ENCODE measurements around the gene ZBTB5. TPM values are rescaled to one million over a fixed set of nuclear protein-coding genes. Genes with fewer than 3 reads are reported as not detected.
A peak's percentile ranks its signal among the peaks of the same experiment; 100 is the strongest.
"Not testable (repeated sequence)": the region's sequence is repeated elsewhere in the genome, so short reads cannot be mapped to it uniquely, and the experiment has no call there.

Gene ZBTB5
- total RNA-seq, result 20.4 TPM

GRCh38 chr9:37465249-37466036, at the start of gene ZBTB5:
Gene ZBTB5 (minus strand): TSS chr9:37465450. CDS start chr9:37442551, 22,899 bp downstream.
- FAIRE-seq (peak; percentile 90), DNase-seq (ENCODE audit: low spot score in 2 of 2) (peak; percentile 88 to 94)

GRCh38 chr9:37514999-37515398, 49.7 kb upstream of the ZBTB5 start:
- FAIRE-seq, result no peak
- no peak for DNase-seq (ENCODE audit: low spot score in 2 of 2)

- FAIRE-seq; DNase-seq (ENCODE audit: low spot score in 2 of 2): not testable (repeated sequence)
Measured at GRCh38 chr9:37514415-37514814, 49.2 kb upstream of the ZBTB5 start.

- DNase-seq (ENCODE audit: low spot score in 2 of 2) (no peak), FAIRE-seq (no peak)
Measured at GRCh38 chr9:37512437-37512836, 47.2 kb upstream of the ZBTB5 start.

GRCh38 chr9:37511016-37512010, 46.1 kb upstream of the ZBTB5 start:
- FAIRE-seq (no peak), DNase-seq (ENCODE audit: low spot score in 2 of 2) (no peak)

GRCh38 chr9:37510053-37510452, 44.8 kb upstream of the ZBTB5 start:
- not testable (repeated sequence) for FAIRE-seq; DNase-seq (ENCODE audit: low spot score in 2 of 2)

- DNase-seq (ENCODE audit: low spot score in 2 of 2) (no peak), FAIRE-seq (no peak)
Measured at GRCh38 chr9:37509536-37509935, 44.3 kb upstream of the ZBTB5 start.

GRCh38 chr9:37508834-37509206, 43.6 kb upstream of the ZBTB5 start:
- no peak for FAIRE-seq
- no peak for DNase-seq (ENCODE audit: low spot score in 2 of 2)

- no peak for FAIRE-seq
- no peak for DNase-seq (ENCODE audit: low spot score in 2 of 2)
Measured at GRCh38 chr9:37508135-37508833, 43.0 kb upstream of the ZBTB5 start.

- FAIRE-seq (no peak), DNase-seq (ENCODE audit: low spot score in 2 of 2) (no peak)
Measured at GRCh38 chr9:37507566-37508134, 42.4 kb upstream of the ZBTB5 start.

- DNase-seq (ENCODE audit: low spot score in 2 of 2) (no peak), FAIRE-seq (no peak)
Measured at GRCh38 chr9:37504605-37505004, 39.4 kb upstream of the ZBTB5 start.

GRCh38 chr9:37503736-37504135, 38.5 kb upstream of the ZBTB5 start:
- FAIRE-seq (no peak), DNase-seq (ENCODE audit: low spot score in 2 of 2) (no peak)

GRCh38 chr9:37501957-37502596, 36.8 kb upstream of the ZBTB5 start:
- FAIRE-seq, result no peak

GRCh38 chr9:37499297-37499696, 34.0 kb upstream of the ZBTB5 start:
- DNase-seq (ENCODE audit: low spot score in 2 of 2) (no peak), FAIRE-seq (no peak)

More at GRCh38 chr9:37501957-37502596, 36.8 kb upstream of the ZBTB5 start:
- DNase-seq (ENCODE audit: low spot score in 2 of 2), result no peak

- FAIRE-seq (no peak), DNase-seq (ENCODE audit: low spot score in 2 of 2) (no peak)
Measured at GRCh38 chr9:37498457-37498856, 33.2 kb upstream of the ZBTB5 start.

GRCh38 chr9:37497320-37497719, 32.1 kb upstream of the ZBTB5 start:
- no peak for DNase-seq (ENCODE audit: low spot score in 2 of 2)
- FAIRE-seq, result no peak

- no peak for DNase-seq (ENCODE audit: low spot score in 2 of 2)
- no peak for FAIRE-seq
Measured at GRCh38 chr9:37496020-37496419, 30.8 kb upstream of the ZBTB5 start.

GRCh38 chr9:37495571-37495970, 30.3 kb upstream of the ZBTB5 start:
- FAIRE-seq (no peak), DNase-seq (ENCODE audit: low spot score in 2 of 2) (no peak)

- no peak for FAIRE-seq
Measured at GRCh38 chr9:37491939-37492338, 26.7 kb upstream of the ZBTB5 start.

More at GRCh38 chr9:37491939-37492338, 26.7 kb upstream of the ZBTB5 start:
- DNase-seq (ENCODE audit: low spot score in 2 of 2), result no peak
